Measurements from ENCODE around the gene OR2AG1.

OR2AG1 gene, protein sequence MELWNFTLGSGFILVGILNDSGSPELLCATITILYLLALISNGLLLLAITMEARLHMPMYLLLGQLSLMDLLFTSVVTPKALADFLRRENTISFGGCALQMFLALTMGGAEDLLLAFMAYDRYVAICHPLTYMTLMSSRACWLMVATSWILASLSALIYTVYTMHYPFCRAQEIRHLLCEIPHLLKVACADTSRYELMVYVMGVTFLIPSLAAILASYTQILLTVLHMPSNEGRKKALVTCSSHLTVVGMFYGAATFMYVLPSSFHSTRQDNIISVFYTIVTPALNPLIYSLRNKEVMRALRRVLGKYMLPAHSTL

DNA sequence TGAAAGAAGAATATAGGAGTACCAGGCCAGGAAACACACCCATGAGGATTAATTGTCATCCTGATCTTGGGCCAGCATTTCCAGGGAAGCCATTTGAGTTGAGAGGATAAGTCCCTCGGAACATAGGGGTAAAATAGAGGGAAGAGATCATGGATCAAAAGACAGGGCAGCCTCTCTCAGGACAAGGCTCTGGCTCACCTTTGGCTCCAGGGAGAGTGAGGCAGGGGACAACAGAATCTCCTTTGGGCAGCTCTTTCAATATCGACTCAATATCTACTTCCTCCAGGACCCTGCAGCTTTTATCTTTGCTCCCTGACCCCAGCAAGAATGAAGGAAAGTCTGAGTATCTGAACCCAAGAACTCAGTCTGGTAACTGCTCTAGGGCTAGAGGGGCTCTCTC, at the start of gene OR2AG1:
Gene OR2AG1, plus strand, starts transcription at position 301 of the 400 bp plus-strand sequence. CDS start 2,018 bp downstream, outside the sequence.
- no peaks in the 10 kb centered on the region for H3K4me1 Mint-ChIP-seq (ENCODE audit: low read depth)
- no peak within 1 kb of the TSS for H3K4me3 Mint-ChIP-seq
- no peaks in the 10 kb centered on the region for H3K36me3 Mint-ChIP-seq
- H3K27ac Mint-ChIP-seq = no peak within 1 kb of the TSS
- H3K9me3 Mint-ChIP-seq (ENCODE audit: low read depth) = no peaks in the 10 kb centered on the region
- peaks cover 7% of the 10 kb centered on the region for H3K27me3 Mint-ChIP-seq

DNA sequence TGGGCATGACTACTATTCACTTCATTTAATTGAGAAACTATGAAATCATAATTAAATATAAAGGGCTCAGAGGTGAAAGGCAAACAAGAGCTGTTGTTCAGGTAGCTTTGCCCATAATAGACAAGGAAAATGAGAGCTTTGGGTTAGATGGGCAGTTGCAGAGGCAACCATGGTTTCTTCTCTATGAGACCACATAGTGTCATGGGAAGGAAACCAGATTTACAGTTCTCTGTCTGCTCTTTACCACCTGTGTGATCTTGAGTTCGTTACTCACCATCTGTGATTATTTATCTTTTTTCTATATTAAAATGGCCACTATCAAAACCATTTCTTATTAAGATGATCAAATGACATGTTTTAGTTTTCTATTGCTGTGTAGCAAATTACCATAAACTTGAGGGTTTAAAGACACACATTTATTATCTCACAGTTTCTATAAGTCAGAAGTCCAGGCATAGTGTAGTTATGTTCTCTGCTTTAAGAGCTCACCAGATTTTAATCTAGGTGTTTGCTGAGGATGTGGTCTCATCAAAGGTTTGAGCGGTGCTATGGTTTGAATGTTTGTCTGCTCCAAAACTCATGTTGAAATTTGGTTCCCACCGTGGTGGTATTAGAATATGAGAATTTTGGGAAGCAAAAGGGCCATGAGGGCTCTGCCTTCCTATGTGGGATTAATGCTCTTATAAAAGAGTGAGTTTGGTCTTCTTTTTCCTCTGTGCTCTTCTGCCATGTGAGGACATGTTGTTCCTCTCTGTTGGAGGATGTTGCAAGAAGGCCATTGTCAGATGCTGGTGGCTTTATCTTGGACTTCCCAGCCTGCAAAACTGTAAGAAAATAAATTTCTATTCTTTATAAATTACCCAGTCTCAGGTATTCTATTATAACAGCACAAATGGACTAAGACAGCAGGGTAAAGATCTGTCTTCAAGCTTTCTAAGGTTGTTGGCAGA, 49.2 kb upstream of the OR2AG1 start:
- Mint-ChIP-seq H3K9me3 (ENCODE audit: low read depth) (no peaks in the 10 kb centered on the region), H3K4me3 (peak overlapping the region; percentile 61), H3K36me3 (peaks cover 8% of the 10 kb centered on the region), H3K27ac (peak overlapping the region; percentile 96), H3K27me3 (no peaks in the 10 kb centered on the region), H3K4me1 (ENCODE audit: low read depth) (peaks cover 84% of the 10 kb centered on the region)

GRCh38 chr11:6734616-6735015, 48.2 kb upstream of the OR2AG1 start:
- Mint-ChIP-seq H3K27ac (peak overlapping the region; percentile 96), H3K27me3 (no peaks in the 10 kb centered on the region), H3K9me3 (ENCODE audit: low read depth) (no peaks in the 10 kb centered on the region), H3K36me3 (peaks cover 6% of the 10 kb centered on the region), H3K4me3 (peak overlapping the region; percentile 63), H3K4me1 (ENCODE audit: low read depth) (peaks cover 85% of the 10 kb centered on the region)

- peak overlapping the region; percentile 63 for H3K4me3 Mint-ChIP-seq
- H3K4me1 Mint-ChIP-seq (ENCODE audit: low read depth) = peaks cover 85% of the 10 kb centered on the region
- H3K36me3 Mint-ChIP-seq = peaks cover 6% of the 10 kb centered on the region
These were observed 47.5 kb upstream of the OR2AG1 start for GRCh38 chr11:6735306-6735705.

GRCh38 chr11:6736495-6737121, 46.2 kb upstream of the OR2AG1 start:
- no peaks in the 10 kb centered on the region for H3K27me3 Mint-ChIP-seq
- H3K9me3 Mint-ChIP-seq (ENCODE audit: low read depth) = no peaks in the 10 kb centered on the region
- peak overlapping the region; percentile 96 for H3K27ac Mint-ChIP-seq
- H3K36me3 Mint-ChIP-seq = peaks cover 6% of the 10 kb centered on the region
- no peak overlapping the region for H3K4me3 Mint-ChIP-seq
- H3K4me1 Mint-ChIP-seq (ENCODE audit: low read depth) = peaks cover 85% of the 10 kb centered on the region

More at GRCh38 chr11:6735306-6735705, 47.5 kb upstream of the OR2AG1 start:
- H3K27ac Mint-ChIP-seq = peak overlapping the region; percentile 96
- no peaks in the 10 kb centered on the region for H3K27me3 Mint-ChIP-seq
- H3K9me3 Mint-ChIP-seq (ENCODE audit: low read depth) = no peaks in the 10 kb centered on the region

DNA sequence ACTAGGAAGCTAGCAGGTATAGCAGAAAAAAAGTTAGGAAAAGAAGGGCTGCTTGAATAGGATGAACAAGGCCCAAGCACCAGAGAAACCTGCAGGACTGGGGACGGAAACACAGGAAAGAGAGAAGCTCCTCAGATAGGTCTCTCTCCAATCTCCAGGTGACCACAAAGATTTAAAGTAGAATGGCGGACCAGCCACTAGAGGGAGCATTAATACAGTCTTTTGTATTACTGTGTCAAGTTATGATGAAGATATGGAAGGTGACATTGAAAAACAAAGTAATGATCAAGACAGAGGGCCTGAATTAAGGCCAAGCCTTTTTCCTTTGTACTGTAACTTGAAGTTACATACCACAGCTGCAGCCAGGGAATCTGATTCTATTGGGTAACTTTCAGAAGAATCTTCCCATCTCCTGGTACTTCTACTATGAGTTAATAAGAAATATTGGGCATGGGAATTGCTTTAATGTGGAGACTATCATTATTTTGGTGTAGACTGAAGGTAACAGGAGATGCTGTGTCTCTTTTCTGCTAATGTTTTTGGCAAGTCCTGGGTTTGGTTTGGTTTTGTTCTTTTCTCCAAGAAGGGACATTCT, 44.9 kb upstream of the OR2AG1 start:
- Mint-ChIP-seq H3K4me3 (peak overlapping the region; percentile 27), H3K36me3 (peaks cover 6% of the 10 kb centered on the region), H3K9me3 (ENCODE audit: low read depth) (no peaks in the 10 kb centered on the region), H3K27ac (peak overlapping the region; percentile 96), H3K27me3 (no peaks in the 10 kb centered on the region), H3K4me1 (ENCODE audit: low read depth) (peaks cover 77% of the 10 kb centered on the region)

GRCh38 chr11:6738590-6738989, 44.2 kb upstream of the OR2AG1 start:
- Mint-ChIP-seq H3K27ac (peak overlapping the region; percentile 96), H3K36me3 (peaks cover 4% of the 10 kb centered on the region), H3K4me3 (peak overlapping the region; percentile 27)

DNA sequence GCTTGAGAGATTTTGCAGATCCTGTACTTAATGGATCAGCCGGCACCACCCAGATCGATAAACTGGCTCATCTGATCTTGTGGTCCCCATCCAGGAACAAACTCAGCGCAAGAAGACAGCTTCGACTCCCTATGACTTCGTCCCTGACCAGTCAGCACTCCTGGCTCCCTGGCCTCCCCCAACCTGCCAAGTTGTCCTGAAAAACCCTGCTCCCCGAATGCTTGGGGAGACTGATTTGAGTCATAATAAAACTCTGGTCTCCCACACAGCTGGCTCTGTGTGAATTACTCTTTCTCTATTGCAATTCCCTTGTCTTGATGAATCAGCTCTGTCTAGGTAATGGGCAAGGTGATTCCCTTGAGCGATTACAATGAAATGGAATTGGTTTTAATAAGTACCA, 40.6 kb upstream of the OR2AG1 start:
- Mint-ChIP-seq H3K4me3 (no peak overlapping the region), H3K9me3 (ENCODE audit: low read depth) (no peaks in the 10 kb centered on the region), H3K4me1 (ENCODE audit: low read depth) (peaks cover 34% of the 10 kb centered on the region), H3K27me3 (no peaks in the 10 kb centered on the region), H3K27ac (no peak overlapping the region), H3K36me3 (no peaks in the 10 kb centered on the region)

More at GRCh38 chr11:6738590-6738989, 44.2 kb upstream of the OR2AG1 start:
- Mint-ChIP-seq H3K4me1 (ENCODE audit: low read depth) (peaks cover 71% of the 10 kb centered on the region), H3K9me3 (ENCODE audit: low read depth) (no peaks in the 10 kb centered on the region), H3K27me3 (no peaks in the 10 kb centered on the region)

GRCh38 chr11:6745018-6745417, 37.8 kb upstream of the OR2AG1 start:
- Mint-ChIP-seq H3K4me1 (ENCODE audit: low read depth) (peaks cover 20% of the 10 kb centered on the region), H3K36me3 (no peaks in the 10 kb centered on the region), H3K27me3 (no peaks in the 10 kb centered on the region)

DNA sequence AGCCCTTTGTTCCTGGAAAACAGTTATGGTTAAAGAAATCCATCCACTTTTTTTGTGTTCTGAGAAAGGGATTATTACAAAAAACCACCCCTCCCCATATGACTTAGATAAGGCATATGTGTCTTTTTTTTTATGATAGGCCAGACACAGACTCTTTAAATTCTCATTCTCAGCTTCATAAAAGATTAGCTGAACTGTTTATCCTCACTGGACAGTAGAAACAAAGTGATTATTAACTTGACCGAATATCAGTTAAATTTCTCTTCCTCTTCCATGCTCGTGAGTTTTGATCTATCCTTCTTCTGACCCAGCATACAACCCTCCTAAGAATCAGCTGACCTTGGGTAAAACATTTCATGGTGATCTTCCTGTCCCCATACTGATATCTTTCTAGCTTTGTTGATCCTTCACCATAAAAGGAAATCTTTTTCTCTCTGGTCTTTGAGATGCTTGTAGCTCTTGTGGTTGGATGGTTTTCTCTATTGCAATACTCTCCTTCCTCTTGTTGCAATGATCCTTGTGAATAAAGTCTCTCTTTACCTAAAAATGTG, 37.3 kb upstream of the OR2AG1 start:
- Mint-ChIP-seq H3K4me1 (ENCODE audit: low read depth) (peaks cover 19% of the 10 kb centered on the region), H3K27me3 (no peaks in the 10 kb centered on the region), H3K27ac (no peak overlapping the region), H3K36me3 (no peaks in the 10 kb centered on the region), H3K9me3 (ENCODE audit: low read depth) (no peaks in the 10 kb centered on the region), H3K4me3 (no peak overlapping the region)

More at GRCh38 chr11:6745018-6745417, 37.8 kb upstream of the OR2AG1 start:
- Mint-ChIP-seq H3K9me3 (ENCODE audit: low read depth) (no peaks in the 10 kb centered on the region), H3K27ac (no peak overlapping the region), H3K4me3 (no peak overlapping the region)

- Mint-ChIP-seq H3K4me3 (no peak overlapping the region), H3K36me3 (no peaks in the 10 kb centered on the region), H3K9me3 (ENCODE audit: low read depth) (no peaks in the 10 kb centered on the region), H3K27ac (no peak overlapping the region), H3K4me1 (ENCODE audit: low read depth) (peaks cover 20% of the 10 kb centered on the region), H3K27me3 (no peaks in the 10 kb centered on the region)
These were observed 36.7 kb upstream of the OR2AG1 start for GRCh38 chr11:6746086-6746618.

DNA sequence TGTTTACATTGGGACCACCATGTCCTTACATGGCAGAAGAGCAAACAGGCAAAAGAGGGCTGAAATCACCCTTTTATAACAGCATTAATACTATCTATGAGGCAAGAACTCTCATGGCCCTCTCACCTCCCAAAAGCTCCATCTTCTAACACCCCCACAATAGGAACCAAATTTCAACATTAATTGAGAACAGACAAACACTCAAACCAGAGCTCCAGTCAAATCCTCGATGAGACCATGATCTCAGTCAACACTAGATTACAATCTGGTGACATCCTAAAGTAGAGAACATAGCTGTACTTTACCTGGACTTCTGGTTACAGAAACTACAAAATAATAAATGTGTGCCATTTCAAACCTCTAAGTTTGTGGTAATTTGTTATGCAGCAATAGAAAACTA, 36.2 kb upstream of the OR2AG1 start:
- Mint-ChIP-seq H3K36me3 (no peaks in the 10 kb centered on the region), H3K27me3 (no peaks in the 10 kb centered on the region), H3K4me1 (ENCODE audit: low read depth) (peaks cover 21% of the 10 kb centered on the region), H3K9me3 (ENCODE audit: low read depth) (no peaks in the 10 kb centered on the region), H3K4me3 (no peak overlapping the region), H3K27ac (no peak overlapping the region)

GRCh38 chr11:6747097-6747668, 35.6 kb upstream of the OR2AG1 start:
- Mint-ChIP-seq H3K4me3 (no peak overlapping the region), H3K9me3 (ENCODE audit: low read depth) (no peaks in the 10 kb centered on the region), H3K27ac (no peak overlapping the region), H3K27me3 (no peaks in the 10 kb centered on the region), H3K4me1 (ENCODE audit: low read depth) (peaks cover 22% of the 10 kb centered on the region), H3K36me3 (no peaks in the 10 kb centered on the region)
